C4-2B (cell line): ENCODE data around the gene TNS3.

ENCODE experiments used
- CTCF ChIP-seq: fragments of 450-650 bp; conservative IDR thresholded peaks from 2 replicates; pipeline ENCODE4 v1.5.1; 2017; ENCODE audit warnings: mild to moderate bottlenecking
- ZFX ChIP-seq: fragments of 450-650 bp; IDR thresholded peaks from 2 replicates; pipeline ENCODE4 v1.6.1; 2017

GRCh38 chr7:47550788-47551470 lies 31.0 kb downstream of the TNS3 start:
- TF ChIP-seq CTCF (no peak), ZFX (no peak)
